Progenitor cell of endocrine pancreas (in vitro differentiated cells): ENCODE measurements around the gene MMD. TPM values are rescaled to one million over a fixed set of nuclear protein-coding genes. Genes with fewer than 3 reads are reported as not detected.
"Not testable (repeated sequence)": the region's sequence is repeated elsewhere in the genome, so short reads cannot be mapped to it uniquely, and the experiment has no call there.

Source experiments
- DNase-seq: peaks from one replicate; pipeline ENCODE4 v3.0.0; 2021; ENCODE audit warnings: low spot score; ENCODE audit not compliant: unreplicated experiment
- H3K27ac Mint-ChIP-seq: 2 replicates; pipeline ENCODE4 v1.8.0; 2021; ENCODE audit warnings: mild to moderate bottlenecking, moderate library complexity, mixed read lengths
- H3K27me3 Mint-ChIP-seq: 2 replicates; pipeline ENCODE4 v1.8.0; 2021; ENCODE audit warnings: mixed read lengths
- H3K36me3 Mint-ChIP-seq: 2 replicates; pipeline ENCODE4 v1.8.0; 2022; ENCODE audit warnings: mixed read lengths; ENCODE audit not compliant: insufficient read depth
- H3K4me1 Mint-ChIP-seq: 2 replicates; pipeline ENCODE4 v1.8.0; 2021; ENCODE audit warnings: low read depth, mixed read lengths
- H3K4me3 Mint-ChIP-seq: 2 replicates; pipeline ENCODE4 v1.8.0; 2021; ENCODE audit warnings: low read depth, mild to moderate bottlenecking, moderate library complexity, mixed read lengths
- H3K9me3 Mint-ChIP-seq: 2 replicates; pipeline ENCODE4 v1.8.0; 2021; ENCODE audit warnings: low read depth, mixed read lengths
- total RNA-seq: library from RNA; stranded (reverse); gene quantifications from 2 replicates; pipeline ENCODE4 v1.2.1, GENCODE V29; 2021
- TF ChIP-seq, protein P1 (sequence below): fragments of 200-600 bp; sonication (generic); IDR thresholded peaks from one replicate; pipeline ENCODE4 v1.5.0; 2021; ENCODE audit warnings: antibody characterized with exemption, mild to moderate bottlenecking; ENCODE audit not compliant: unreplicated experiment

The MMD gene
- total RNA-seq, 1 donor from 2014 or later, result 22.1 TPM

GRCh38 chr17:55430541-55431288 lies 9.1 kb upstream of the MMD start:
- H3K27ac Mint-ChIP-seq, result peak overlapping the region; percentile 39
- no peaks in the 10 kb centered on the region for H3K36me3 Mint-ChIP-seq
- no peak overlapping the region for H3K4me3 Mint-ChIP-seq
- no peaks in the 10 kb centered on the region for H3K9me3 Mint-ChIP-seq
- DNase-seq, result no peak
- H3K27me3 Mint-ChIP-seq, result peaks cover 8% of the 10 kb centered on the region
- H3K4me1 Mint-ChIP-seq, result peaks cover 24% of the 10 kb centered on the region
- TF ChIP-seq, protein P1, sequence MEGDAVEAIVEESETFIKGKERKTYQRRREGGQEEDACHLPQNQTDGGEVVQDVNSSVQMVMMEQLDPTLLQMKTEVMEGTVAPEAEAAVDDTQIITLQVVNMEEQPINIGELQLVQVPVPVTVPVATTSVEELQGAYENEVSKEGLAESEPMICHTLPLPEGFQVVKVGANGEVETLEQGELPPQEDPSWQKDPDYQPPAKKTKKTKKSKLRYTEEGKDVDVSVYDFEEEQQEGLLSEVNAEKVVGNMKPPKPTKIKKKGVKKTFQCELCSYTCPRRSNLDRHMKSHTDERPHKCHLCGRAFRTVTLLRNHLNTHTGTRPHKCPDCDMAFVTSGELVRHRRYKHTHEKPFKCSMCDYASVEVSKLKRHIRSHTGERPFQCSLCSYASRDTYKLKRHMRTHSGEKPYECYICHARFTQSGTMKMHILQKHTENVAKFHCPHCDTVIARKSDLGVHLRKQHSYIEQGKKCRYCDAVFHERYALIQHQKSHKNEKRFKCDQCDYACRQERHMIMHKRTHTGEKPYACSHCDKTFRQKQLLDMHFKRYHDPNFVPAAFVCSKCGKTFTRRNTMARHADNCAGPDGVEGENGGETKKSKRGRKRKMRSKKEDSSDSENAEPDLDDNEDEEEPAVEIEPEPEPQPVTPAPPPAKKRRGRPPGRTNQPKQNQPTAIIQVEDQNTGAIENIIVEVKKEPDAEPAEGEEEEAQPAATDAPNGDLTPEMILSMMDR, result no peak

DNA sequence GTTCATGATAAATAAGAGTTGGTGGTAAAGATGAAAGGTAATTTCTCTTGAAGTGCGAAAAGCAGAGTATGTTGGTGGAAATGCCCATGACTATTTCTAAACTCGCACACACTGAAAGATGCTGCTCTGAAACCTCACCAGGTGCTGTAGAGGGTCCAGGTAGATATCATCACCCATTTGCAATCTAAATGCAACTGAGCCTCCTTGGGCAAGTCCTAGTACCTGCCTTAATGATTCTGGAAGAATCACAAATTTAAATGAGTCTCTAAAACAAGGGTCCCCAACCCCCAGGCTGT lies 5.9 kb upstream of the MMD start:
- H3K4me1 Mint-ChIP-seq, result peaks cover 10% of the 10 kb centered on the region
- DNase-seq, result no peak
- no peak overlapping the region for H3K4me3 Mint-ChIP-seq
- H3K36me3 Mint-ChIP-seq, result no peaks in the 10 kb centered on the region
- TF ChIP-seq, protein P1, result no peak
- H3K9me3 Mint-ChIP-seq, result no peaks in the 10 kb centered on the region
- peaks cover 14% of the 10 kb centered on the region for H3K27me3 Mint-ChIP-seq
- H3K27ac Mint-ChIP-seq, result no peak overlapping the region

- Mint-ChIP-seq H3K36me3 (no peaks in the 10 kb centered on the region), H3K9me3 (no peaks in the 10 kb centered on the region), H3K27ac (no peak overlapping the region), H3K4me3 (no peak overlapping the region), H3K27me3 (peaks cover 14% of the 10 kb centered on the region), H3K4me1 (peaks cover 8% of the 10 kb centered on the region)
- TF ChIP-seq, protein P1, result no peak
- DNase-seq, result no peak
These were observed 5.4 kb upstream of the MMD start for GRCh38 chr17:55426851-55427586.

DNA sequence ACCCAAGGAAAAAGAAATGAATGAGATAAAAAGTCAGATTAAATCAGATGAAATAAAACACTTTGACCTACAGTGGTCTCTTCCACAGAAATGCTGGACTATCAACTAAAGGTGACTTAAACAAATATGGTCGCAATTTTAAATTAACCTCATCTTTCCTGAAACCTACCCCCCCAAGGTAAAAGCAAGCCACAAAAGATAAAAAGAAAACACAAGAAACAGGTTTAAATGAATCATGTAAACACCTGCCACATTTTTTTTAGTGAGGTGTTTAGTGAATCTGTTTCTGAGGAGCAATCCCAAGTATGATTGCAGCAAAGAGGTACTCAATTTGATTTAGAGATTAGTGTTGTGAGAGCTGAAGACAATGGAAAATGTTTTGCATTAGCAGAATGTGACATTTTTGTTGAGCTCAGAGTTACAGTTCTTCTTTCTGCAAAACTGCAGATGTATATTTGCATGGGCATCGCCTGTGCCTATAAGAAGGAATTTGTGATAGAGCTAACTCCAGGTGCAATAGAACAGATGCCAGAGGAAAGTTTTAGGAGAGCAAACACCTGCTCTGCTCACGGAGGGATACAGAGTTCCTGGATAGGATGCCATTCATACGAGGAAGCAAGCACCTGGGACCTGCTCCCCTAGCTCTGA lies 3.4 kb upstream of the MMD start:
- no peak overlapping the region for H3K4me3 Mint-ChIP-seq
- peaks cover 7% of the 10 kb centered on the region for H3K4me1 Mint-ChIP-seq
- H3K27me3 Mint-ChIP-seq, result peaks cover 14% of the 10 kb centered on the region
- no peak overlapping the region for H3K27ac Mint-ChIP-seq
- TF ChIP-seq, protein P1, result no peak
- DNase-seq, result no peak
- H3K36me3 Mint-ChIP-seq, result no peaks in the 10 kb centered on the region
- H3K9me3 Mint-ChIP-seq, result no peaks in the 10 kb centered on the region

DNA sequence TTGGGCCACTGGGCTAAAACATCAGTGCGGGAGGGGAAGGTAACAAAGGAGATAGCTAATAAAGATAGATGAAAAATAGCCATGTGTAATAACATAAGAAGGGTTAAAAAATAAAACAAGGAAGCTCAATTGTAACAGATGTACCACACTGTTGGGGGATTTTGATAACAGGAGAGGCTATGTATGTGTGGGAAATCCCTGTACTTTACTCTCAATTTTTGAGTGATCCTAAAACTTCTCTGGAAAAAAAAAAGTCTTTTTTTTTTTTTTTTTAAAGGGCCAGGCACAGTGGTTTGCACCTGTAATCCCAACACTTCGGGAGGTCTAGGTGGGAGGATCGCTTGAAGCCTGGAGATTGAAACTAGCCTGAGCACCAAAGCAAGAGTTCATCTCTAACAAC lies 1.9 kb upstream of the MMD start:
- H3K27ac Mint-ChIP-seq, result no peak overlapping the region
- TF ChIP-seq, protein P1, result no peak
- no peak for DNase-seq
- peaks cover 8% of the 10 kb centered on the region for H3K36me3 Mint-ChIP-seq
- peak overlapping the region; percentile 4 for H3K4me3 Mint-ChIP-seq
- H3K27me3 Mint-ChIP-seq, result peaks cover 14% of the 10 kb centered on the region
- H3K4me1 Mint-ChIP-seq, result peaks cover 14% of the 10 kb centered on the region
- H3K9me3 Mint-ChIP-seq, result peaks cover 3% of the 10 kb centered on the region

- not testable (repeated sequence) for H3K27ac Mint-ChIP-seq, H3K9me3 Mint-ChIP-seq, DNase-seq
- Mint-ChIP-seq H3K4me3 (peak overlapping the region; percentile 36), H3K4me1 (peaks cover 14% of the 10 kb centered on the region), H3K27me3 (peaks cover 14% of the 10 kb centered on the region), H3K36me3 (peaks cover 12% of the 10 kb centered on the region)
These were observed 1.2 kb upstream of the MMD start for GRCh38 chr17:55422828-55423164.
